Astrocyte of the spinal cord (primary cell): ENCODE data around the gene NCBP3.

Experiments
- DNase-seq: peaks from one replicate; pipeline ENCODE4 v3.0.0; 2011; ENCODE audit warnings: low read depth, low spot score
- H3K4me3 ChIP-seq: 2 replicates; pipeline ENCODE4 v1.5.1; 2011; ENCODE audit warnings: low read depth, mild to moderate bottlenecking, low read length, moderate library complexity
- in situ Hi-C: cut with HindIII; loops from 2 replicates; pipeline ENCODE4 v1.10.0; 2017; ENCODE audit warnings: low sequenced_read_pairs
- TF ChIP-seq, protein P1 (sequence below): IDR thresholded peaks from 2 replicates; pipeline ENCODE4 v1.5.1; 2012; ENCODE audit warnings: low read depth, mild to moderate bottlenecking, low read length, inconsistent platforms

Gene NCBP3

DNA sequence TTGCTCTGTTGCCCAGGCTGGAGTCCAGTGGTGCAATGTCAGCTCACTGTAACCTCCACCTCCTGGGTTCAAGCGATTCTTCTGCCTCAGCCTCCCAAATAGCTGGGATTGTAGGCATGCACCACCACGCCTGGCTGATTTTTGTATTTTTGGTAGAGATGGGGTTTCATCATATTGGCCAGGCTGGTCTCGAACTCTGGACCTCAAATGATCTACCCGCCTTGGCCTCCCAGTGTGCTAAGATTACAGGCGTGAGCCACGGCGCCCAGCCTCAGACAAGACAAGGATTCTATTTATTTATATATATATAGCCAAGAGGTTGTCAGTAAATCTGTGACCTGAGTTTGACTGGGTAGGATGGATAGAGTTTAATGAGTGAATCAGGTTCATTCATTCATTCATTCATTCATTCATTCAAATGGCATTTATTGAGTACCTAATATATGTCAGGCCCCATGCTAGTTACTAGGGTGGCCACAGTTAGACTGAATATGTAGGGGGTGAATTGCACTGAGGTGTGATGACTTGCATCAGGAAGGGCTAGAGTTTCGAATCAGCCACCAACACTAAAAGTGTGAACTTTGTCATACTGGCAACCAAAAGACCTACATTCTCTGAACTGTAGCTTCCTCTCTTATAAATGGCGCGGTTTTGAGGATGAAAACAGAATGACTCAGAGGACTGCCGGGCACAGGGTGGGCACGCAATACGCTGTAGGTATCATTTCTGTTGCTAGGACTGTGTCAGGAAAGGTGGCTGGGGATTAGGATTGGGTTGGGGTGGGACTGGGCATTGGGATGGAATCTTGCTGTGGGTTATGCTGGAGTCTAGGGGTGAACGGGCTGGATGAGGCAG is 82.9 kb downstream of the NCBP3 start:
- TF ChIP-seq, protein P1, sequence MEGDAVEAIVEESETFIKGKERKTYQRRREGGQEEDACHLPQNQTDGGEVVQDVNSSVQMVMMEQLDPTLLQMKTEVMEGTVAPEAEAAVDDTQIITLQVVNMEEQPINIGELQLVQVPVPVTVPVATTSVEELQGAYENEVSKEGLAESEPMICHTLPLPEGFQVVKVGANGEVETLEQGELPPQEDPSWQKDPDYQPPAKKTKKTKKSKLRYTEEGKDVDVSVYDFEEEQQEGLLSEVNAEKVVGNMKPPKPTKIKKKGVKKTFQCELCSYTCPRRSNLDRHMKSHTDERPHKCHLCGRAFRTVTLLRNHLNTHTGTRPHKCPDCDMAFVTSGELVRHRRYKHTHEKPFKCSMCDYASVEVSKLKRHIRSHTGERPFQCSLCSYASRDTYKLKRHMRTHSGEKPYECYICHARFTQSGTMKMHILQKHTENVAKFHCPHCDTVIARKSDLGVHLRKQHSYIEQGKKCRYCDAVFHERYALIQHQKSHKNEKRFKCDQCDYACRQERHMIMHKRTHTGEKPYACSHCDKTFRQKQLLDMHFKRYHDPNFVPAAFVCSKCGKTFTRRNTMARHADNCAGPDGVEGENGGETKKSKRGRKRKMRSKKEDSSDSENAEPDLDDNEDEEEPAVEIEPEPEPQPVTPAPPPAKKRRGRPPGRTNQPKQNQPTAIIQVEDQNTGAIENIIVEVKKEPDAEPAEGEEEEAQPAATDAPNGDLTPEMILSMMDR = no peak
- no peak overlapping the region for H3K4me3 ChIP-seq
- in situ Hi-C loops = no loop called here
- DNase-seq = no peak

DNA sequence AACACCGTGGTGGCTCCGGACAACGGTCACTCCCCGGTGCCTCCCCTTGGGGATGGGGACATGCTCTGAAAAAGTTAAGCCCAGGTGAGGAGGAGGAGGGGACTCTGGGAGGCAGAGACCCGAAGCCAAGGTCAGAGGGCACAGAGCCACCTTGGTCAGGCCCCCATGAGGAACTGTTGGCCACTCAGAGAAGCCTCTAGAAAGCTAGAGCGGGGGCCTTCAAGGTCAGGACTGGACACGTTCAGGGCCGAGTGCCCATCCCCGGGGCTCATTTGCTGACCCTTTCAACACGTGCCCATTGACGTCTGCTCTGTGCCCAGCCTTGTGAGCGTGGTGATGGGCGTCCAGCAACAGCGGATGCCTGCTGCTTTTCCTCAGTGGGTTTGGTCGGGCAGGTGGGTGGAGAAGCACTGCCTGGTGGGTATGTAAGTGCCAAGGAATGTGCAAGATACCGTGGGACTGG is 84.1 kb downstream of the NCBP3 start:
- no peak for DNase-seq
- H3K4me3 ChIP-seq = no peak overlapping the region
- TF ChIP-seq, protein P1 = no peak
- in situ Hi-C loops = no loop called here

DNA sequence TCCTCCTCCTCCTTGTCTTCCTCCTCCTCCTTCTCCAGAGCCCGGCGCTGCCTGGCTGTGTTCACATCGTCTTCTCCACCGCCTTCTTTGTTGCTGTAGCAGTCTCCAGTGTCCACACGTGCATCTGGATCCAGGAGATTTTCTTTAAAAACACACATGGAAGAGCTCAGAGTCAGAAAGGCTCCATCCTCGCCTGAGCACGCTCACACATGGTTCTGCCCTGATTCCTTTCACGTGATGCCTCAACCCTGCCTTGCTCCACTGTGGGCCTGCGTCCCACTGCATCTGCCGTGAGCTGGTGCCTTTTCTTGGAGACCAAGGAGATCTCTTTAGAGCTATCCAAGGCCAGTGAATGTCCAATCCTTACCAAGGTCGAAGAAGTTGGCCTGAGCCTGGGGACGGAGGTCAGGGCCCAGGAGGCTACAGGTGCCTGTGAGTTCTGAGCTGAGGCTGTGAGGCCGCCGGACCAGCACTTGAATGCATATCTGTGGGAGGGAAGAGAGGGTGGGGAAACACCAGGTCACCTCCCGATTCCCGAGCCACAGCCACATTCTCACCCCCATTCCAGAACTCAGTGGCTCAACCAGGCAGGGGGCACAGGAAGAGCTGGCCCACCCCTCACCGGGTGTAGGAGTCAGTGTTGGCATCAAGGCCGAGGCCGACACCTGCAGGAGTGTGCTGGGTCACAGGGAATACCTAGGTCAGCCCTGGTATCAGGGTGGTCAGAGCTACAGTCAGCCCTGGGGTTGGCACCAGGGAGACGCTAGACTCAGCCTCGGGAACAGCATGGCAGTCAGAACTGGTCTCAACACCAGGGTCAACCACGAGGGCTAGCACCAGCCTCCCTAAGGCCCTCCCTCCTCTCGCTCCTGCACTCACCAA is 84.8 kb downstream of the NCBP3 start:
- H3K4me3 ChIP-seq = no peak overlapping the region
- TF ChIP-seq, protein P1 = no peak
- DNase-seq = no peak
- in situ Hi-C loops = no loop called here

DNA sequence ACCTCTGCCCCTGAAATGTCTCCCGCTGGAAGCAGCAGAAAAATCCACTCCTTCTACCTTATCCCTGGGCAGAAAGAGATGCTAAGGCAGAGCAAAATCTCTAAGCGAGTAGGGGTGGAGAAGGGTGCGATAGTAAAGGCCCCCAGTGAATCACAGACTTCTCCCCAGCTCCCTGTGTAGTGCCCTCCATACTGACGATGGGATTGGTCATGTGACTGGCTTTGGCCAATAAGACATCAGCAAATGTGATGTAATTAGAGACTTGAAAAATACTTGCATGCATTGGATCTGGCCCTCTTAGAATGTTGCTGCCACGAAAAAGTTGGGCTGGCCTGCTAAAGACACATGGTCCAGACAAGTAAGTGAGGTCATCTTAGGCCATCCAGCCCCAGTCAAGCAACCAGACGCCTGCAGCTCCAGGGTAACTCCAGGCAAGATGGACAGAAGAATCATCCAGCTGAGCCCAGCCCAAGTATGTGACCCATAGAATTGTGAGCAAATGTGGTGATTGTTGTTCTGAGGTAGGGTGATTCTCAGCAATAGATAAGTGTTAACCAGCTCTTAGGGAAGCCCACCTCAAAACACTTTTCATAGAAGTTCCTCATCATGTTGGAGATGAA is 86.3 kb downstream of the NCBP3 start:
- no peak overlapping the region for H3K4me3 ChIP-seq
- DNase-seq = no peak
- in situ Hi-C loops = no loop called here
- TF ChIP-seq, protein P1 = no peak

DNA sequence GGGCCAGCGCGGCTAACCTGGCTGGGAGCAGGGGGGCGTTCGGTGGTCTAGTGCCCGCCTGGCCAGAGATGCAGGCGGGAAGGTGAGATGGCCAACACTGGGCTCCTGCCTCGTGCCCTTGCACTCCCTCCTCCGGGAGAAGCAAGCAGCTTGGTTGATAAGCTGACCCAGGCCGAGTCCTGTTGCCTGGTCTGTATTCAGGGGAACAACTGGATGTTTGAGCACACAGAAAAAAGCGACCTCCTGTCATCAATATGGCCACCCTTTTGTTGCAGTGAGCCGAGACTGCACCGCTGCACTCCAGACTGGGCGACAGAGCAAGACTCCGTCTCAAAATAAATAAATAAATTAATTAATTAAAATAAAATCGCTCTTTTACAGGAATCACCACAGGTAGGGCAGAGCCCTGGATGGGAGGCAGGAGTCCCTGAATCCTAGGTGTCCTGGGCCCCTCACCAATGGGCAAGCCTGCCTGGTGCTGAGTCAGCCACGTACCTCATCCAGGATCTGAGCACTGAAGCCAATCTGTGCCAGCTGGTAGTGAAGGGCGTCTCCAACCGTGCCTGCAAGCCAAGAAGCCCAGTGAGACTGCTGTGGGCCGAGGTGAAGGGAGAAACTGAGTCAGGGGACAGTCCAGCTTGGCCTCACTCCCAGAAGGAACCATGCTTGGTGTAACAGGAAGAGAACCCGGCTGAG is 90.6 kb downstream of the NCBP3 start:
- no peak for DNase-seq
- in situ Hi-C loops = no loop called here
- TF ChIP-seq, protein P1 = no peak
- H3K4me3 ChIP-seq = no peak overlapping the region
